Spinal cord (tissue), 10 donors: ENCODE data around the gene LRRC59. TPM values are rescaled to one million over a fixed set of nuclear protein-coding genes. Genes with fewer than 3 reads are reported as not detected.
"Not testable (repeated sequence)": the region's sequence is repeated elsewhere in the genome, so short reads cannot be mapped to it uniquely, and the experiment has no call there.

Source experiments
- DNase-seq, 6 donors: peaks; one replicate each; pipeline versions ENCODE4 v3.0.0 to v3.0.0-alpha.2; 2013 to 2015; ENCODE audit warnings: low spot score in 6 of 6, low read depth in 4 of 6
- H3K27ac ChIP-seq: one replicate; pipeline ENCODE4 v1.5.1; 2013; ENCODE audit warnings: low read depth, low read length, control low read depth
- H3K27me3 ChIP-seq: one replicate; pipeline ENCODE4 v1.6.1; 2013; ENCODE audit warnings: low read length; ENCODE audit not compliant: control insufficient read depth, insufficient read depth
- H3K36me3 ChIP-seq: one replicate; pipeline ENCODE4 v1.6.1; 2013; ENCODE audit warnings: low read length; ENCODE audit not compliant: control insufficient read depth, insufficient read depth
- H3K4me1 ChIP-seq: one replicate; pipeline ENCODE4 v1.6.1; 2013; ENCODE audit warnings: low read length; ENCODE audit not compliant: control insufficient read depth, insufficient read depth
- H3K4me3 ChIP-seq: one replicate; pipeline ENCODE4 v1.5.1; 2013; ENCODE audit warnings: low read depth, low read length, control low read depth
- H3K9me3 ChIP-seq: one replicate; pipeline ENCODE4 v1.6.1; 2013; ENCODE audit warnings: low read length; ENCODE audit not compliant: control insufficient read depth, insufficient read depth
- WGBS: methylation state at CpG from one replicate; pipeline ENCODE4 v1.1.5; 2013; ENCODE audit warnings: missing lambda C conversion rate; ENCODE audit not compliant: insufficient coverage; 5-methylcytosine and 5-hydroxymethylcytosine counted together
- polyA plus RNA-seq, 2 donors: library from polyadenylated mRNA; unstranded; fragments of 120-200 nt; gene quantifications; one replicate each; pipeline ENCODE4 v1.2.1, GENCODE V29; 2013; ENCODE audit not compliant: insufficient read length in 2 of 2
- total RNA-seq, 2 donors: library from RNA; depleted of rRNA in 1 of 2; stranded (reverse); fragments of 120-200 nt in 1 of 2; fragments of >200 nt in 1 of 2; gene quantifications; one replicate each; pipeline versions ENCODE4 v1.2.3 to v1.2.4, GENCODE V29; 2013 to 2014
- donor health status: healthy.

LRRC59 gene
- total and polyA plus RNA-seq, 4 donors: 45.7 to 63.9 (median 54.2) TPM

DNA sequence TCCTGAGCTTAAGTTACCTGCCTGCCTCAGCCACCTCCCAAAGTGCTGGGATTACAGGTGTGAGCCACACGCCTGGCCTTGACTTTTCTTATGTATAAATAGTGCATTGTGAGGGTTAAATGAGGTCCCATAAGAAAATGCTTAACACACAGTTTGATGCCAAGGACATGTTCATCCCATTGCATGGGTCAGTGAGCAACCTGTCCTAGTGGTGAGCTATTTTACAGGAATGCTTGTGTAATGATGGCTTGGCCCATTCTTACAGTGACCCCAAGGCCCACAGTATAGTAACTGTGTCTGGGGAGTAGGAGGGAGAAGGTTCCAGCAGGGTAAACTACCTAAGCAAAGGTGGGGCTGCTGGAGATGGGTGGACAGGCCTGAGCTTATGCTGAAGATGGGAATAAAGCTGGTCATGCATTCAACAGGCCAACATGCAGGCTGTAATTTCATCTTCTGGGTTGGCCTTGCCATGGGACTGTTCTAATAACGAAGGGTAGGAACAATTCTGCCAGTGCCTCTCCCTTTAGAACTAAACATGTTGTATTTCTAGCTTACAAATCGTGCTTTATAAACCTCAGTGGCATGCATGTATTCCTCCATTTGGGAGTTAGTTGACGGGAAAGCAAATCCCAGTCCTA, 34.9 kb upstream of the LRRC59 start:
- DNase-seq: no peak
- Histone ChIP-seq H3K9me3 (no peaks in the 10 kb centered on the region), H3K27ac (no peak overlapping the region), H3K27me3 (no peaks in the 10 kb centered on the region), H3K4me1 (peaks cover 2% of the 10 kb centered on the region), H3K4me3 (no peak overlapping the region), H3K36me3 (no peaks in the 10 kb centered on the region)
- 83% methylated on average over 1 of the region's 4 CpGs for WGBS

- no CpG with 5 or more reads among the region's 4 CpGs for WGBS
Observed at GRCh38 chr17:50430821-50431618, 33.7 kb upstream of the LRRC59 start.

GRCh38 chr17:50429793-50430192, 32.5 kb upstream of the LRRC59 start:
- no peak for DNase-seq
- no peak overlapping the region for H3K4me3 ChIP-seq
- H3K9me3 ChIP-seq: no peaks in the 10 kb centered on the region
- H3K27ac ChIP-seq: no peak overlapping the region
- H3K4me1 ChIP-seq: peaks cover 22% of the 10 kb centered on the region
- H3K36me3 ChIP-seq: no peaks in the 10 kb centered on the region
- 89% methylated on average over 3 of the region's 4 CpGs for WGBS
- H3K27me3 ChIP-seq: no peaks in the 10 kb centered on the region

More at GRCh38 chr17:50430821-50431618, 33.7 kb upstream of the LRRC59 start:
- Histone ChIP-seq H3K36me3 (no peaks in the 10 kb centered on the region), H3K27ac (no peak overlapping the region), H3K27me3 (no peaks in the 10 kb centered on the region), H3K4me3 (no peak overlapping the region), H3K9me3 (no peaks in the 10 kb centered on the region), H3K4me1 (peaks cover 14% of the 10 kb centered on the region)
- DNase-seq: no peak

DNA sequence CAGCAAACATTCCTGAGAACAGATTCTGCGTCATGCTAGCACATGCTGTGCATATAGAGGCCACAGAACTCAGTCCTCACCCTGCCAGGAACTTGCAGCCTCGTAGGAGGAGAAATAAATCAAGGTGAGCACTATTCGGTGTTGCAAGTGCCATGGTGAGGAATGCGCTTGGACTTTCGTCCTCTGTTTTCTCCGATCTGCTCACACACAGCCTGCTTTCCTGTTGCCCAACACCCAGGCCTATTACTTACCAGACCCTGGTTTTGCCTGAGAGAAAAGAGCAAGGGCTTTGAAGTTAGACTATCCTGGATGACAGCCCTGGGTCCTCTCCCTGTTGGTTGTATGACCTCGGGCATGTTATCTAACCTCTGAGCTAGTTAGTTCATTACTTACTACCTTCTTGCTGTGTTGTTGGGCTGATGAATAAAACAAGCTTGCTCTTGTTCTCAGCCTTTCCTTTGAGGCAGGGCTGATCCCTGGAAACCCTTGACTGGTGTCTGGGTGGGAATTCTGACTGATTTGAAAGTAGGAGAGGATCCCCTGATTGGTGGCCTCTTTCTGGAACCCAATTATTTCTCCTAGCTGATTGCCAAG, 31.6 kb upstream of the LRRC59 start:
- Histone ChIP-seq H3K4me3 (no peak overlapping the region), H3K27ac (no peak overlapping the region), H3K4me1 (peaks cover 22% of the 10 kb centered on the region), H3K36me3 (no peaks in the 10 kb centered on the region), H3K27me3 (no peaks in the 10 kb centered on the region), H3K9me3 (no peaks in the 10 kb centered on the region)
- peak in 1 of 6 donors; percentile 29 for DNase-seq
- WGBS: 62% methylated on average over 2 of the region's 7 CpGs

DNA sequence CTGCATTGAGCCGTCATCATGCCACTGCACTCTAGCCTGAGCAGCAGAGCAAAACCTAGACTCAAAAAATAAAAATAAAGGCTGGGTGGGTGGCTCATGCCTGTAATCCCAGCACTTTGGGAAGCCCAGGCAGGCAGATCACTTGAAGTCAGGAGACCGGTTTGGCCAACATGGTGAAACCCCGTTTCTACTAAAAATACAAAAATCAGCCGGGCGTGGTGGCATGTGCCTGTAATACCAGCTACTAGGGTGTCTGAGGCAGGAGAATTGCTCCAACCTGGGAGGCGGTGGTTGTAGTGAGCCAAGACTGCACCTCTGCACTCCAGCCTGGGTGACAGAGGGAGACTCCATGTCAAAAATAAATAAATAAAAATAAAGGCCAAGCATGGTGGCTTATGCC, 30.8 kb upstream of the LRRC59 start:
- WGBS: 79% methylated on average over 2 of the region's 6 CpGs
- H3K4me1 ChIP-seq: peaks cover 22% of the 10 kb centered on the region
- H3K27me3 ChIP-seq, H3K9me3 ChIP-seq, H3K4me3 ChIP-seq, H3K27ac ChIP-seq, H3K36me3 ChIP-seq, DNase-seq: not testable (repeated sequence)

DNA sequence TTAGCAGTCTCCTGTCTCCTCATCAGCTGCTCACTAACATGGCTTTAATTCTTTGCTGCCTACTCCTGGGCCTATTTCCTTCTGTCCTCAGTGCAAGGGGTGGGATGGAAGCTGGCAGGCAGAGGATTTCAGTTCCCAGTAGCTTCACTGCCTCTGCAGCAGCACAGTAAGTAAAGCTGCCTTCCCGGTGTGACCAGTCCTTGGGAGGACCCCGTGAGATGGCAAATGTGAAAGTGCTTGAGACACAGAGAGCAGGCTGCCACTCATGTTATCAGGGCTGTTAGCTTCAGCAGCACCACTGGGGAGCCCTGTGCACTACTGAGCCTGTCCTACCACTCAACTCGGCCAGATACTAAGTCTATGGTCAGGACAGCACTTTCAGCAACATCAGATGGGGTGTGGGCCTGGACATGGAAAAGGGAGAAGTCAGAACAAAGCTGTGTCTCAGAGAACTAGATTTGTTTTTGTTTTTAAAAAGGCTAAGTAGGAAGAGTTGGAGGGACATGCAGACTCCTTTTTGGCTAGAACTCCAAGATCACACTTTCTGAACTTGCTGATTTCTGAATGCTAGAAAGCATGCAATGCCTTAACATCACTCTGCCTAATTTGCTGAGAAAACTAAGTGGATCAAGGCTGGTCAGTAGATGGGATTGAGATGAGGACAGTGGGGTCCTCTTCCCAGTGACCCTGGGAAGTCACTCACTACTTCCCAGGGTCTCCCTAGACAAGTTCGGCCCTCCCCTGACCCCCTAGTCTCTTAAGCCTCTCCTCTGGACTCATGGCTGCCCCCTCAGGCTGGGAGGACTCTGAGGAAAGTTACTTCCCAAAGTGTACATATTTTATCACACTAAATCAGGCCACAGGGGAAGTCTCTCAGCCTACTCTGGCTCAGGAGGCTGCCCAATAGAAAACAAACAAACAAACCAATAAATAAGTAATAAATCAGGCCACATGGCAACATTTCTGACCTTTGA, 29.8 kb upstream of the LRRC59 start:
- 50% methylated on average over 3 of the region's 4 CpGs for WGBS
- Histone ChIP-seq H3K4me1 (peaks cover 22% of the 10 kb centered on the region), H3K4me3 (peak overlapping the region; percentile 51), H3K36me3 (no peaks in the 10 kb centered on the region), H3K9me3 (no peaks in the 10 kb centered on the region), H3K27me3 (no peaks in the 10 kb centered on the region), H3K27ac (peak overlapping the region; percentile 71)
- DNase-seq: peak in 1 of 6 donors; percentile 20

DNA sequence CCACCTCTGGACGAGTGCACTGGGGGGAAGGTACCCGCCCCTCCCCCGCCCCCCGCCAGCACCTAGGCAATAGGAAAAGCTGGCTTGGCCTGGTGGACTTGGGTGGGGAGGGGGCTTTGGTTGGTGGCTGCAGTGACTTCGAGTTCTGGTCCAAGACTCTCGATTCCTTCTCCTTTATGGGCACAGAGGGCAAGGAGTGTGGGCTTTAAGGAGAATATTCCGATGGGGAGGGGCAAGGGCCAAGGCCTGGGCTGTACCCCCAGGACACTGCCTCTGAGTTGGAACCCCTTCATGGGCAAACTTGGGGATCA, 29.1 kb upstream of the LRRC59 start:
- 7% methylated on average over 7 of the region's 7 CpGs for WGBS
- Histone ChIP-seq H3K4me1 (peaks cover 22% of the 10 kb centered on the region), H3K36me3 (no peaks in the 10 kb centered on the region), H3K9me3 (no peaks in the 10 kb centered on the region), H3K4me3 (peak overlapping the region; percentile 51), H3K27ac (peak overlapping the region; percentile 71), H3K27me3 (no peaks in the 10 kb centered on the region)
- DNase-seq: no peak

- Histone ChIP-seq H3K27ac (peak within 1 kb of the TSS; percentile 71), H3K4me1 (peaks cover 22% of the 10 kb centered on the region), H3K27me3 (no peaks in the 10 kb centered on the region), H3K4me3 (peak within 1 kb of the TSS; percentile 51), H3K9me3 (no peaks in the 10 kb centered on the region), H3K36me3 (no peaks in the 10 kb centered on the region)
- 1% methylated on average over 67 of the region's 70 CpGs for WGBS
- DNase-seq: peak in 1 of 6 donors; percentile 51
Observed at GRCh38 chr17:50425682-50426471, 28.6 kb upstream of the LRRC59 start, which contains the start of gene ACSF2. Gene ACSF2, plus strand, starts transcription at chr17:50426218. Its CDS starts 44 bp downstream, at chr17:50426262.
